Measurements from ENCODE around the gene LRP6. TPM values are rescaled to one million over a fixed set of nuclear protein-coding genes. Genes with fewer than 3 reads are reported as not detected.

LRP6 gene
- total and polyA plus RNA-seq, 2 experiments from 2014 or later: 29.1 to 73.8 TPM

GRCh38 chr12:12094481-12094880 is 172.4 kb downstream of the LRP6 start:
- Histone ChIP-seq H3K4me1 (ENCODE audit: insufficient read depth) (0 out of 2 replicates have a peak, but pooled peaks cover 7% of the 10 kb centered on the region), H3K27ac (ENCODE audit: low read depth) (no peak overlapping the region), H4K20me1 (replicated peaks; ENCODE audit: insufficient read depth) (no peaks in the 10 kb centered on the region), H2AFZ (no peak overlapping the region), H3K4me3 (no peak overlapping the region), H3F3A (replicated peaks; ENCODE audit: low read depth) (no peaks in the 10 kb centered on the region), H3K9me2 (ENCODE audit: insufficient read depth) (no peaks in the 10 kb centered on the region), H3K36me3 (ENCODE audit: insufficient read depth) (no peaks in the 10 kb centered on the region), H3K79me2 (replicated peaks; ENCODE audit: insufficient read depth) (no peaks in the 10 kb centered on the region), H3K27me3 (ENCODE audit: insufficient read depth) (no peaks in the 10 kb centered on the region), H3K4me2 (no peak overlapping the region)
- H3K27ac Mint-ChIP-seq: no peak overlapping the region
- no peak for TF ChIP-seq STAT1 (IDR thresholded peaks at IDR 0.05; ENCODE audit: unreplicated experiment)
- TF ChIP-seq CREB1 (CRISPR knock-in tag; IDR thresholded peaks at IDR 0.05; ENCODE audit: low read depth): no peak
- TF ChIP-seq EZH2phosphoT487 (IDR thresholded peaks at IDR 0.05; ENCODE audit: unreplicated experiment): no peak
- no peak for TF ChIP-seq CTCF (conservative IDR thresholded peaks at IDR 0.05; ENCODE audit: low read depth in 2 of 2)
- no peak for TF ChIP-seq ETS1 (IDR thresholded peaks at IDR 0.05)
- TF ChIP-seq EZH2 (IDR thresholded peaks at IDR 0.05; ENCODE audit: low read depth, unreplicated experiment): no peak
- TF ChIP-seq NANOG (IDR thresholded peaks at IDR 0.05; ENCODE audit: borderline replicate concordance): no peak
- no peak for TF ChIP-seq ZNF331 (CRISPR knock-in tag; IDR thresholded peaks at IDR 0.05; ENCODE audit: low read depth)
- no peak for TF ChIP-seq ZNF462 (CRISPR knock-in tag; IDR thresholded peaks at IDR 0.05)
- TF ChIP-seq POLR2AphosphoS5 (IDR thresholded peaks at IDR 0.05; ENCODE audit: low read depth): no peak
- TF ChIP-seq, protein P1, sequence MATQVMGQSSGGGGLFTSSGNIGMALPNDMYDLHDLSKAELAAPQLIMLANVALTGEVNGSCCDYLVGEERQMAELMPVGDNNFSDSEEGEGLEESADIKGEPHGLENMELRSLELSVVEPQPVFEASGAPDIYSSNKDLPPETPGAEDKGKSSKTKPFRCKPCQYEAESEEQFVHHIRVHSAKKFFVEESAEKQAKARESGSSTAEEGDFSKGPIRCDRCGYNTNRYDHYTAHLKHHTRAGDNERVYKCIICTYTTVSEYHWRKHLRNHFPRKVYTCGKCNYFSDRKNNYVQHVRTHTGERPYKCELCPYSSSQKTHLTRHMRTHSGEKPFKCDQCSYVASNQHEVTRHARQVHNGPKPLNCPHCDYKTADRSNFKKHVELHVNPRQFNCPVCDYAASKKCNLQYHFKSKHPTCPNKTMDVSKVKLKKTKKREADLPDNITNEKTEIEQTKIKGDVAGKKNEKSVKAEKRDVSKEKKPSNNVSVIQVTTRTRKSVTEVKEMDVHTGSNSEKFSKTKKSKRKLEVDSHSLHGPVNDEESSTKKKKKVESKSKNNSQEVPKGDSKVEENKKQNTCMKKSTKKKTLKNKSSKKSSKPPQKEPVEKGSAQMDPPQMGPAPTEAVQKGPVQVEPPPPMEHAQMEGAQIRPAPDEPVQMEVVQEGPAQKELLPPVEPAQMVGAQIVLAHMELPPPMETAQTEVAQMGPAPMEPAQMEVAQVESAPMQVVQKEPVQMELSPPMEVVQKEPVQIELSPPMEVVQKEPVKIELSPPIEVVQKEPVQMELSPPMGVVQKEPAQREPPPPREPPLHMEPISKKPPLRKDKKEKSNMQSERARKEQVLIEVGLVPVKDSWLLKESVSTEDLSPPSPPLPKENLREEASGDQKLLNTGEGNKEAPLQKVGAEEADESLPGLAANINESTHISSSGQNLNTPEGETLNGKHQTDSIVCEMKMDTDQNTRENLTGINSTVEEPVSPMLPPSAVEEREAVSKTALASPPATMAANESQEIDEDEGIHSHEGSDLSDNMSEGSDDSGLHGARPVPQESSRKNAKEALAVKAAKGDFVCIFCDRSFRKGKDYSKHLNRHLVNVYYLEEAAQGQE (IDR thresholded peaks at IDR 0.05; ENCODE audit: unreplicated experiment): no peak
- TF ChIP-seq JUNB (IDR thresholded peaks at IDR 0.05; ENCODE audit: unreplicated experiment): no peak
- TF ChIP-seq ZNF114 (CRISPR knock-in tag; IDR thresholded peaks at IDR 0.05): no peak
- no peaks in the 10 kb centered on the region for H3K9me3 Mint-ChIP-seq
- ATAC-seq: no peak
- no peak overlapping the region for H3K4me3 Mint-ChIP-seq
- DNase-seq (ENCODE audit: low spot score): no peak
- H3K4me1 Mint-ChIP-seq: no peaks in the 10 kb centered on the region; the same call in none of the 3 replicates
- no peaks in the 10 kb centered on the region for H3K36me3 Mint-ChIP-seq (ENCODE audit: low read depth)
- peaks cover 3% of the 10 kb centered on the region for H3K27me3 Mint-ChIP-seq (ENCODE audit: insufficient read depth, low read depth, poor library complexity)
